HEK293T (cell line): ENCODE results near the gene PM20D2.

Source experiments
- ARNT ChIP-seq: fragments of 450-650 bp; IDR thresholded peaks from 2 replicates; pipeline ENCODE4 v1.6.1; 2017; ENCODE audit warnings: mild to moderate bottlenecking
- FOXA1 ChIP-seq: fragments of 450-650 bp; IDR thresholded peaks from 2 replicates; pipeline ENCODE4 v1.6.1; 2016; ENCODE audit warnings: mild to moderate bottlenecking
- NFRKB ChIP-seq: fragments of 450-650 bp; IDR thresholded peaks from 2 replicates; pipeline ENCODE4 v1.6.1; 2016; ENCODE audit warnings: mild to moderate bottlenecking, moderate library complexity
- PKNOX1 ChIP-seq: fragments of 450-650 bp; IDR thresholded peaks from 2 replicates; pipeline ENCODE4 v1.6.1; 2016
- SP1 ChIP-seq: fragments of 450-650 bp; IDR thresholded peaks from 2 replicates; pipeline ENCODE4 v1.6.1; 2017
- TARDBP ChIP-seq: fragments of 450-650 bp; IDR thresholded peaks from 2 replicates; pipeline ENCODE4 v1.6.1; 2016

- TF ChIP-seq ARNT (no peak), TARDBP (no peak), SP1 (no peak), FOXA1 (no peak), PKNOX1 (no peak), NFRKB (no peak)
These were observed 14.7 kb downstream of the PM20D2 start for GRCh38 chr6:89160331-89161092.
